ENCODE results near the gene FMN2. TPM values are rescaled to one million over a fixed set of nuclear protein-coding genes. Genes with fewer than 3 reads are reported as not detected.

The FMN2 gene
- total RNA-seq, 1 experiment from 2014 or later: 0.59 TPM

- Histone ChIP-seq H4K20me1 (ENCODE audit: control insufficient read depth, insufficient read depth, insufficient read length) (no peaks in the 10 kb centered on the region), H3K56ac (ENCODE audit: insufficient read length, low read depth, low read length) (no peak overlapping the region), H2AFZ (ENCODE audit: low read length) (no peak overlapping the region), H3K9ac (ENCODE audit: extremely low read depth, insufficient read length, low read length) (no peak overlapping the region), H2BK5ac (ENCODE audit: insufficient read length, low read length) (no peak overlapping the region), H3T11ph (ENCODE audit: low read length) (no peak overlapping the region), H2BK12ac (ENCODE audit: insufficient read length, low read depth, low read length) (no peak overlapping the region), H2BK15ac (ENCODE audit: low read depth, low read length) (no peak overlapping the region), H3K23me2 (ENCODE audit: insufficient read length, low read depth, low read length, poor library complexity, severe bottlenecking) (no peaks in the 10 kb centered on the region), H4K91ac (ENCODE audit: insufficient read length, low read depth, low read length) (no peak overlapping the region), H3K4me2 (ENCODE audit: insufficient read depth, insufficient read length, low read length) (no peak overlapping the region), H3K23ac (ENCODE audit: insufficient read length, low read depth, low read length) (no peak overlapping the region), H2AK5ac (ENCODE audit: insufficient read length, low read length) (no peak overlapping the region), H3K9me3 (ENCODE audit: control insufficient read depth, low read depth, low read length) (no peaks in the 10 kb centered on the region), H3K79me1 (ENCODE audit: insufficient read depth, low read depth, low read length, poor library complexity, severe bottlenecking) (no peaks in the 10 kb centered on the region), H4K5ac (ENCODE audit: insufficient read length, low read depth, low read length) (no peak overlapping the region), H2BK20ac (ENCODE audit: low read depth, low read length, poor library complexity, severe bottlenecking) (no peak overlapping the region), H3K79me2 (ENCODE audit: insufficient read depth, low read length) (no peaks in the 10 kb centered on the region), H3K4ac (ENCODE audit: low read depth, low read length) (no peak overlapping the region), H2BK120ac (ENCODE audit: low read depth, low read length, poor library complexity, severe bottlenecking) (no peak overlapping the region), H4K8ac (replicated peaks; ENCODE audit: insufficient read length, low read depth, low read length) (no peak overlapping the region), H3K18ac (ENCODE audit: insufficient read length, low read depth, low read length) (no peak overlapping the region), H3K4me1 (ENCODE audit: insufficient read depth, low read length) (0 out of 2 replicates have a peak, but pooled peaks cover 5% of the 10 kb centered on the region), H3K27me3 (ENCODE audit: insufficient read depth, low read length) (no peaks in the 10 kb centered on the region), H3K14ac (ENCODE audit: insufficient read depth, low read length) (no peak overlapping the region), H3K27ac (ENCODE audit: insufficient read length, low read depth, low read length) (no peak overlapping the region)
- Mint-ChIP-seq H3K27ac (no peak overlapping the region), H3K36me3 (ENCODE audit: insufficient read depth in 1 of 3, low read depth in 3 of 3) (no peaks in the 10 kb centered on the region), H3K4me3 (no peak overlapping the region), H3K4me1 (peaks cover 0 to 3% of the 10 kb centered on the region in 2 experiments; a peak in 1 of 4 replicates), H3K27me3 (ENCODE audit: low read depth) (no peaks in the 10 kb centered on the region; the same call in 1 of the 2 replicates), H3K9me3 (no peaks in the 10 kb centered on the region)
- TF ChIP-seq CTCF (conservative IDR thresholded peaks at IDR 0.05): no peak
- DNase-seq: no peak
- no CpG with 5 or more reads among the region's 1 CpG for WGBS (ENCODE audit: extremely low coverage, insufficient read length, low lambda C conversion rate)
Observed at GRCh38 chr1:240503558-240503957, 411.9 kb downstream of the FMN2 start.
